H9 (cell line): ENCODE data around the gene PPP1R27. TPM values are rescaled to one million over a fixed set of nuclear protein-coding genes. Genes with fewer than 3 reads are reported as not detected.

ENCODE experiments used
- DNase-seq: peaks from one replicate; pipeline ENCODE4 v3.0.0-alpha.2; 2017
- H2AFZ ChIP-seq: one replicate; pipeline ENCODE4 v1.6.1; 2013; ENCODE audit warnings: mild to moderate bottlenecking, low read length, control low read depth, moderate library complexity
- H2AK5ac ChIP-seq: 2 replicates; pipeline ENCODE4 v1.6.1; 2013; ENCODE audit warnings: low read length, control low read depth, mixed read lengths; ENCODE audit not compliant: insufficient read length
- H2BK120ac ChIP-seq: one replicate; pipeline ENCODE4 v1.6.1; 2013; ENCODE audit warnings: low read depth, mild to moderate bottlenecking, low read length, control low read depth, inconsistent platforms; ENCODE audit not compliant: poor library complexity, severe bottlenecking
- H2BK12ac ChIP-seq: 2 replicates; pipeline ENCODE4 v1.6.1; 2013; ENCODE audit warnings: low read length, control low read depth, mixed read lengths, low read depth; ENCODE audit not compliant: insufficient read length
- H2BK15ac ChIP-seq: 2 replicates; pipeline ENCODE4 v1.6.1; 2013; ENCODE audit warnings: low read depth, low read length, control low read depth
- H2BK20ac ChIP-seq: one replicate; pipeline ENCODE4 v1.6.1; 2013; ENCODE audit warnings: low read depth, mild to moderate bottlenecking, low read length, control low read depth, inconsistent platforms; ENCODE audit not compliant: poor library complexity, severe bottlenecking
- H2BK5ac ChIP-seq: 2 replicates; pipeline ENCODE4 v1.6.1; 2013; ENCODE audit warnings: low read length, control low read depth, mixed read lengths; ENCODE audit not compliant: insufficient read length
- H3K14ac ChIP-seq: 2 replicates; pipeline ENCODE4 v1.6.1; 2013; ENCODE audit warnings: low read length, control low read depth; ENCODE audit not compliant: insufficient read depth
- H3K18ac ChIP-seq: 2 replicates; pipeline ENCODE4 v1.6.1; 2013; ENCODE audit warnings: low read depth, mild to moderate bottlenecking, mixed read lengths, low read length, control low read depth; ENCODE audit not compliant: insufficient read length
- H3K23ac ChIP-seq: 2 replicates; pipeline ENCODE4 v1.6.1; 2013; ENCODE audit warnings: low read length, control low read depth, mixed read lengths, low read depth; ENCODE audit not compliant: insufficient read length
- H3K23me2 ChIP-seq: 2 replicates; pipeline ENCODE4 v1.6.1; 2013; ENCODE audit warnings: low read depth, mild to moderate bottlenecking, mixed read lengths, low read length, control low read depth; ENCODE audit not compliant: insufficient read length, poor library complexity, severe bottlenecking
- H3K27ac ChIP-seq: 2 replicates; pipeline ENCODE4 v1.5.1; 2013; ENCODE audit warnings: low read length, control low read depth, mixed read lengths, low read depth; ENCODE audit not compliant: insufficient read length
- H3K27me3 ChIP-seq: 2 replicates; pipeline ENCODE4 v1.6.1; 2013; ENCODE audit warnings: low read length, control low read depth, inconsistent platforms; ENCODE audit not compliant: insufficient read depth
- H3K4ac ChIP-seq: 2 replicates; pipeline ENCODE4 v1.6.1; 2013; ENCODE audit warnings: low read depth, mild to moderate bottlenecking, control low read depth, inconsistent platforms, low read length, moderate library complexity
- H3K4me1 ChIP-seq: 2 replicates; pipeline ENCODE4 v1.6.1; 2013; ENCODE audit warnings: low read length, control low read depth, inconsistent platforms; ENCODE audit not compliant: insufficient read depth
- H3K4me2 ChIP-seq: 2 replicates; pipeline ENCODE4 v1.6.1; 2013; ENCODE audit warnings: low read length, control low read depth, mixed read lengths; ENCODE audit not compliant: insufficient read length, insufficient read depth
- H3K56ac ChIP-seq: 2 replicates; pipeline ENCODE4 v1.6.1; 2013; ENCODE audit warnings: low read depth, mild to moderate bottlenecking, mixed read lengths, low read length, control low read depth; ENCODE audit not compliant: insufficient read length
- H3K79me1 ChIP-seq: 2 replicates; pipeline ENCODE4 v1.6.1; 2013; ENCODE audit warnings: low read depth, mild to moderate bottlenecking, moderate library complexity, low read length, control low read depth, inconsistent platforms; ENCODE audit not compliant: insufficient read depth, poor library complexity, severe bottlenecking
- H3K79me2 ChIP-seq: 2 replicates; pipeline ENCODE4 v1.6.1; 2013; ENCODE audit warnings: low read length, control low read depth, inconsistent platforms; ENCODE audit not compliant: insufficient read depth
- H3K9ac ChIP-seq: 2 replicates; pipeline ENCODE4 v1.6.1; 2013; ENCODE audit warnings: low read length, control low read depth, mixed read lengths; ENCODE audit not compliant: insufficient read length; ENCODE audit errors: extremely low read depth
- H3K9me3 ChIP-seq: one replicate; pipeline ENCODE4 v1.6.1; 2013; ENCODE audit warnings: low read depth, low read length, inconsistent platforms; ENCODE audit not compliant: control insufficient read depth
- H3T11ph ChIP-seq: one replicate; pipeline ENCODE4 v1.6.1; 2013; ENCODE audit warnings: mild to moderate bottlenecking, low read length, control low read depth, inconsistent platforms
- H4K20me1 ChIP-seq: one replicate; pipeline ENCODE4 v1.6.1; 2013; ENCODE audit not compliant: control insufficient read depth, insufficient read length, insufficient read depth
- H4K5ac ChIP-seq: 2 replicates; pipeline ENCODE4 v1.6.1; 2013; ENCODE audit warnings: low read depth, mild to moderate bottlenecking, mixed read lengths, low read length, control low read depth; ENCODE audit not compliant: insufficient read length
- H4K8ac ChIP-seq: replicated peaks from 2 replicates; pipeline ENCODE4 v1.6.1; 2013; ENCODE audit warnings: low read length, control low read depth, mixed read lengths, low read depth; ENCODE audit not compliant: insufficient read length
- H4K91ac ChIP-seq: 2 replicates; pipeline ENCODE4 v1.6.1; 2013; ENCODE audit warnings: low read depth, mild to moderate bottlenecking, moderate library complexity, mixed read lengths, low read length, control low read depth; ENCODE audit not compliant: insufficient read length
- H3K27ac Mint-ChIP-seq, 3 experiments: 2 replicates in 2 of 3; 3 replicates in 1 of 3; pipeline ENCODE4 v1.8.0; 2020 to 2021; ENCODE audit warnings: mixed read lengths in 3 of 3, mild to moderate bottlenecking in 1 of 3, moderate library complexity in 1 of 3
- H3K27me3 Mint-ChIP-seq: 2 replicates; pipeline ENCODE4 v1.8.0; 2021; ENCODE audit warnings: low read depth, mild to moderate bottlenecking, moderate library complexity, mixed read lengths
- H3K36me3 Mint-ChIP-seq, 3 experiments: 2 replicates in 2 of 3; 3 replicates in 1 of 3; pipeline ENCODE4 v1.8.0; 2020 to 2021; ENCODE audit warnings: low read depth in 3 of 3, mixed read lengths in 3 of 3; ENCODE audit not compliant: insufficient read depth in 1 of 3
- H3K4me1 Mint-ChIP-seq, 2 experiments: 2 replicates each; pipeline ENCODE4 v1.8.0; 2020; ENCODE audit warnings: mixed read lengths in 2 of 2
- H3K4me3 Mint-ChIP-seq, 2 experiments: 2 replicates in 1 of 2; 3 replicates in 1 of 2; pipeline ENCODE4 v1.8.0; 2020 to 2021; ENCODE audit warnings: mild to moderate bottlenecking in 2 of 2, mixed read lengths in 2 of 2, moderate library complexity in 1 of 2
- H3K9me3 Mint-ChIP-seq, 2 experiments: 2 replicates in 1 of 2; 3 replicates in 1 of 2; pipeline ENCODE4 v1.8.0; 2020; ENCODE audit warnings: mild to moderate bottlenecking in 2 of 2, mixed read lengths in 2 of 2, moderate library complexity in 1 of 2
- WGBS: extraction: QIAGEN DNeasy Blood & Tissue Kit; methylation state at CpG from one replicate; pipeline ENCODE4 v1.1.7; 2013; ENCODE audit warnings: missing lambda C conversion rate, low lambda C conversion rate, mixed read lengths; ENCODE audit not compliant: insufficient read length; ENCODE audit errors: extremely low coverage; 5-methylcytosine and 5-hydroxymethylcytosine counted together
- total RNA-seq: library from RNA; stranded (reverse); gene quantifications from 2 replicates; pipeline ENCODE4 v1.2.1, GENCODE V29; 2021
- TF ChIP-seq, protein P1 (sequence below): fragments of 200-600 bp; sonication (generic); conservative IDR thresholded peaks from 3 replicates; pipeline ENCODE4 v1.8.0; 2021; ENCODE audit warnings: antibody characterized with exemption, mild to moderate bottlenecking

The PPP1R27 gene
- total RNA-seq, 1 experiment from 2014 or later: 0.22 TPM

DNA sequence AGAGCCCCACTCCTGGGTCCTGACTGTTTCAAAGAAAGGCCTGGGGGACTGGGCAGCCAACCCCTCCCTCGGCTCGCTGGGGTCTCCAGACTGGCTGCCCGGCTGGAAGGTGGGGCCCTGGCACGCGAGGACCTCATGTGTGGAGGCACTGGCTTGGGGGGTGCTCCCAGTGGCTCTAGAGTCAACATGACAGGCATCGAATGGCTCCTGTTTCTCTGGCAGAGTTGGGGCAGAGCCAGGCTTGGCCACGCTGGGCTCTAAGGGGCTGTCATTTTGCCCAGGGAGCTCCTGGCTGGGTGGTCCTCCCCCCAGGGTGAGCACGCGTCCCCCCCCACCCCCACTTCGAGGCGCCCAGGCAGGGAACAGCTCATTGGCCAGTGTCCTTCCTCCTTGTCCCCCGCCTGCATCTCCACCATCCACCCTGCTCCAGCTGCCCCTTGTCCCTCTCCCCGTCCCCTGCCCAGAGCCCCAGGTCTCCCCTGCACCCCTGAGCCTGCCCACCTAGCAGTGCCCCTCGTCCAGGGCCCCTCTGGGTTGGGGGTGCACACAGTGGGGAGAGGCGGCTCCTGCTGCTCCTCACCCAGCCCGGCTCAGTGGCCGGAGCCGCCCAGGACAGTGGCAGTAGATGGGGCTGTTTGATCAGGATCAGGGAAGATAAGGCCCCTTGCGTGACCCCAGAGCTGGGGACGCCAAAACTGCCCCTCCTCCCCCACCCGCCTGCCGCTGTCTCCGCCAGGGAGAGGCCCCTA is 28.2 kb downstream of the PPP1R27 start:
- Mint-ChIP-seq H3K27me3 (peaks cover 73% of the 10 kb centered on the region), H3K4me3 (no peak overlapping the region), H3K4me1 (peaks cover 0 to 6% of the 10 kb centered on the region in 2 experiments; a peak in 1 of 4 replicates), H3K27ac (no peak overlapping the region), H3K9me3 (no peaks in the 10 kb centered on the region; a peak in 3 of 5 replicates), H3K36me3 (no peaks in the 10 kb centered on the region)
- Histone ChIP-seq H3K4me1 (no peaks in the 10 kb centered on the region), H2BK5ac (no peak overlapping the region), H3K4me2 (no peak overlapping the region), H2BK12ac (no peak overlapping the region), H2BK120ac (no peak overlapping the region), H3K56ac (no peak overlapping the region), H4K5ac (no peak overlapping the region), H3K79me1 (no peaks in the 10 kb centered on the region), H3K23me2 (peaks cover 6% of the 10 kb centered on the region), H3K79me2 (no peaks in the 10 kb centered on the region), H3K18ac (no peak overlapping the region), H3T11ph (no peak overlapping the region), H3K27me3 (peaks cover 32% of the 10 kb centered on the region), H3K9me3 (no peaks in the 10 kb centered on the region), H3K27ac (no peak overlapping the region), H3K4ac (no peak overlapping the region), H2BK15ac (no peak overlapping the region), H2BK20ac (no peak overlapping the region), H4K20me1 (no peaks in the 10 kb centered on the region), H2AFZ (no peak overlapping the region), H4K8ac (no peak overlapping the region), H3K9ac (no peak overlapping the region), H4K91ac (no peak overlapping the region), H3K14ac (no peak overlapping the region), H2AK5ac (no peak overlapping the region), H3K23ac (no peak overlapping the region)
- whole genome bisulfite sequencing: no CpG with 5 or more reads among the region's 23 CpGs
- TF ChIP-seq, protein P1, sequence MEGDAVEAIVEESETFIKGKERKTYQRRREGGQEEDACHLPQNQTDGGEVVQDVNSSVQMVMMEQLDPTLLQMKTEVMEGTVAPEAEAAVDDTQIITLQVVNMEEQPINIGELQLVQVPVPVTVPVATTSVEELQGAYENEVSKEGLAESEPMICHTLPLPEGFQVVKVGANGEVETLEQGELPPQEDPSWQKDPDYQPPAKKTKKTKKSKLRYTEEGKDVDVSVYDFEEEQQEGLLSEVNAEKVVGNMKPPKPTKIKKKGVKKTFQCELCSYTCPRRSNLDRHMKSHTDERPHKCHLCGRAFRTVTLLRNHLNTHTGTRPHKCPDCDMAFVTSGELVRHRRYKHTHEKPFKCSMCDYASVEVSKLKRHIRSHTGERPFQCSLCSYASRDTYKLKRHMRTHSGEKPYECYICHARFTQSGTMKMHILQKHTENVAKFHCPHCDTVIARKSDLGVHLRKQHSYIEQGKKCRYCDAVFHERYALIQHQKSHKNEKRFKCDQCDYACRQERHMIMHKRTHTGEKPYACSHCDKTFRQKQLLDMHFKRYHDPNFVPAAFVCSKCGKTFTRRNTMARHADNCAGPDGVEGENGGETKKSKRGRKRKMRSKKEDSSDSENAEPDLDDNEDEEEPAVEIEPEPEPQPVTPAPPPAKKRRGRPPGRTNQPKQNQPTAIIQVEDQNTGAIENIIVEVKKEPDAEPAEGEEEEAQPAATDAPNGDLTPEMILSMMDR: no peak
- DNase-seq: no peak
